ENCODE data around the gene SLC12A9. TPM values are rescaled to one million over a fixed set of nuclear protein-coding genes. Genes with fewer than 3 reads are reported as not detected.

SLC12A9 gene
- total and polyA plus RNA-seq, 2 experiments from 2014 or later = 10.3 to 39.9 TPM

- TF ChIP-seq EZH2 (IDR thresholded peaks at IDR 0.05; ENCODE audit: low read depth, unreplicated experiment) = no peak
- no peak for TF ChIP-seq EZH2phosphoT487 (IDR thresholded peaks at IDR 0.05; ENCODE audit: unreplicated experiment)
- TF ChIP-seq POLR2AphosphoS5 (IDR thresholded peaks at IDR 0.05; ENCODE audit: low read depth) = no peak
- no peak for TF ChIP-seq ZNF462 (CRISPR knock-in tag; IDR thresholded peaks at IDR 0.05)
- TF ChIP-seq ETS1 (IDR thresholded peaks at IDR 0.05) = no peak
- no peak for TF ChIP-seq REST (IDR thresholded peaks at IDR 0.05; ENCODE audit: unreplicated experiment)
- TF ChIP-seq NANOG (IDR thresholded peaks at IDR 0.05; ENCODE audit: borderline replicate concordance) = no peak
- no peak for TF ChIP-seq STAT1 (IDR thresholded peaks at IDR 0.05; ENCODE audit: unreplicated experiment)
- no peak for TF ChIP-seq ZNF331 (CRISPR knock-in tag; IDR thresholded peaks at IDR 0.05; ENCODE audit: low read depth)
- no peak for TF ChIP-seq CREB1 (CRISPR knock-in tag; IDR thresholded peaks at IDR 0.05; ENCODE audit: low read depth)
- no peak for TF ChIP-seq ZNF114 (CRISPR knock-in tag; IDR thresholded peaks at IDR 0.05)
- no peak for TF ChIP-seq JUNB (IDR thresholded peaks at IDR 0.05; ENCODE audit: unreplicated experiment)
- no peak for TF ChIP-seq CTCF (conservative IDR thresholded peaks at IDR 0.05; ENCODE audit: low read depth in 2 of 2)
- H3K4me3 Mint-ChIP-seq = no peak overlapping the region
- peaks cover 30% of the 10 kb centered on the region for H4K20me1 ChIP-seq (replicated peaks; ENCODE audit: insufficient read depth)
- ATAC-seq (no peak), DNase-seq (ENCODE audit: low spot score) (no peak)
- H3F3A ChIP-seq (replicated peaks; ENCODE audit: low read depth) = peaks cover 9% of the 10 kb centered on the region; the same call in 1 of the 2 replicates
- H3K27ac ChIP-seq (ENCODE audit: low read depth) = no peak overlapping the region; the same call in 1 of the 2 replicates
- H3K4me2 ChIP-seq = no peak overlapping the region
- H3K27me3 Mint-ChIP-seq (ENCODE audit: insufficient read depth, low read depth, poor library complexity) = peaks cover 21% of the 10 kb centered on the region
- peaks cover 43% of the 10 kb centered on the region for H3K79me2 ChIP-seq (replicated peaks; ENCODE audit: insufficient read depth)
- no peak overlapping the region for H3K4me3 ChIP-seq
- no peak overlapping the region for H3K27ac Mint-ChIP-seq
- no peaks in the 10 kb centered on the region for H3K9me2 ChIP-seq (ENCODE audit: insufficient read depth)
- H3K4me1 ChIP-seq (ENCODE audit: insufficient read depth) = peaks cover 7% of the 10 kb centered on the region; the same call in 1 of the 2 replicates
- peaks cover 17% of the 10 kb centered on the region for H3K4me1 Mint-ChIP-seq
- H2AFZ ChIP-seq = no peak overlapping the region
- no peaks in the 10 kb centered on the region for H3K27me3 ChIP-seq (ENCODE audit: insufficient read depth)
- peaks cover 38% of the 10 kb centered on the region for H3K36me3 ChIP-seq (ENCODE audit: insufficient read depth)
- no peaks in the 10 kb centered on the region for H3K9me3 Mint-ChIP-seq
- peaks cover 75% of the 10 kb centered on the region for H3K36me3 Mint-ChIP-seq (ENCODE audit: low read depth)
These were observed 29.0 kb upstream of the SLC12A9 start for GRCh38 chr7:100823534-100823933.

All from GM23338 (cell line).